Suppressor macrophage treated with lipopolysaccharide for 1 hour (primary cell): ENCODE data around the gene MPO.
A peak's percentile ranks its signal among the peaks of the same experiment; 100 is the strongest.

Source experiments
- DNase-seq, 3 donors: peaks; one replicate each; pipeline ENCODE4 v3.0.0-alpha.2; 2020 to 2022

Gene MPO

GRCh38 chr17:58262149-58262548 lies 18.6 kb downstream of the MPO start:
- DNase-seq, result no peak

GRCh38 chr17:58254803-58255202 lies 25.9 kb downstream of the MPO start:
- no peak for DNase-seq

GRCh38 chr17:58253082-58253481 lies 27.7 kb downstream of the MPO start:
- DNase-seq, result no peak

- DNase-seq, result no peak
Observed at GRCh38 chr17:58252141-58252540, 28.6 kb downstream of the MPO start.

GRCh38 chr17:58250344-58251011 lies 30.3 kb downstream of the MPO start:
- DNase-seq, result no peak

GRCh38 chr17:58249270-58250133 lies 31.2 kb downstream of the MPO start:
- peak; percentile 63 to 83 (median 81) for DNase-seq

- DNase-seq, result no peak
Observed at GRCh38 chr17:58248955-58249269, 31.8 kb downstream of the MPO start.

GRCh38 chr17:58247511-58248363 lies 33.0 kb downstream of the MPO start:
- peak in 1 of 3 donors; percentile 40 for DNase-seq

GRCh38 chr17:58246781-58247180 lies 34.0 kb downstream of the MPO start:
- no peak for DNase-seq

GRCh38 chr17:58246104-58246740 lies 34.5 kb downstream of the MPO start:
- DNase-seq, result no peak

GRCh38 chr17:58245428-58246103 lies 35.2 kb downstream of the MPO start:
- DNase-seq, result no peak

- DNase-seq, result no peak
Observed at GRCh38 chr17:58244963-58245362, 35.8 kb downstream of the MPO start.

- no peak for DNase-seq
Observed at GRCh38 chr17:58242171-58242784, 38.5 kb downstream of the MPO start.

- no peak for DNase-seq
Observed at GRCh38 chr17:58239987-58240386, 40.7 kb downstream of the MPO start.

GRCh38 chr17:58238147-58238634 lies 42.5 kb downstream of the MPO start, which contains the start of gene LPO:
TSS of gene LPO (plus strand) at chr17:58238584. CDS start at chr17:58242980, 4,396 bp downstream.
- DNase-seq, result no peak

GRCh38 chr17:58236394-58236793 lies 44.3 kb downstream of the MPO start:
- DNase-seq, result no peak

- no peak for DNase-seq
Observed at GRCh38 chr17:58235821-58236220, 44.9 kb downstream of the MPO start.

GRCh38 chr17:58234512-58234911 lies 46.2 kb downstream of the MPO start:
- peak; percentile 35 to 68 (median 52) for DNase-seq

GRCh38 chr17:58233543-58233942 lies 47.2 kb downstream of the MPO start:
- DNase-seq, result peak; percentile 50 to 61 (median 57)

GRCh38 chr17:58232707-58233156 lies 48.0 kb downstream of the MPO start:
- peak; percentile 95 to 99 (median 98) for DNase-seq

GRCh38 chr17:58231641-58232040 lies 49.1 kb downstream of the MPO start:
- peak; percentile 77 to 92 (median 92) for DNase-seq
